GM23248 (cell line): ENCODE data around the gene OPHN1.

ENCODE experiments used
- EZH2 ChIP-seq: fragments of 200-600 bp; sonication (generic); IDR thresholded peaks from 2 replicates; pipeline ENCODE4 v1.6.1; 2018; ENCODE audit warnings: antibody characterized with exemption, mild to moderate bottlenecking; ENCODE audit not compliant: insufficient read depth, poor library complexity, severe bottlenecking
- EZH2phosphoT487 ChIP-seq: fragments of 200-600 bp; sonication (generic); IDR thresholded peaks from 2 replicates; pipeline ENCODE4 v1.6.1; 2018; ENCODE audit warnings: antibody characterized with exemption, moderate library complexity, mild to moderate bottlenecking, low read depth; ENCODE audit not compliant: insufficient read depth

DNA sequence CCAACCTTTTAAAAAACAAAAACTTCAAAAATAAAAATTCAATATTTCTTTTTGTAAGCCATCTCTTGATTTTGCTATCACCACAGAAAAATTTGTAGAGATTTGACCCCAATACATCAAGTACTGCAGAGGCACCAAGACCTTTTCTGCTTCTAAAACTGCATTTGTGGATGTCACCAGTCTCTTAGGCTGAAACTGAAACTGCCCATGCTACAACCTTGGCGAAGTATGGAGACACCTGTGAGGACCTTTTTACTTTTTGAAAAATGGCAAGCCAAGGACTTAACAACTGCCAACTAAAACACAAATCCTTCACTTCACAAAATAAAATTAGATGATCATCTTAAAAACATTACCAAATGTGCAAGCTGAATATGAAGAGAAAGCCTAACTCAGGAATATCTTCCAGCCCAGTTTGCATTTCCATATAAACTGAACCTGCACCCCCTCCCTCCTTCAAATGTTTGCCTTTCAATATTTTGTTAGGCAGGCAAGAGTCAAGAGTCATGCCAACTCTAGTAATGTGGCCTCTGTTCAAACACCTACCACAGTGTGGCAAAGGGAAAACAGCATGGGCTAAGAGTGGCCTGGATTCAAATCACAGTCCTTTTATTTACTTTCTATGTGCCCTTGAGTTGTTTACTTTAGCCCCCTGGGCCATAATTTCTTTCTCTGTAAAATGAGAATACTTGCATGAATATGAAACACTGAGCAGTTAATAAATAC is 389.4 kb downstream of the OPHN1 start:
- no peak for TF ChIP-seq EZH2
- TF ChIP-seq EZH2phosphoT487, result no peak
